GM12891 (cell line): ENCODE data around the gene ABAT.

Source experiments
- PAX5 ChIP-seq: IDR thresholded peaks from 2 replicates; pipeline ENCODE4 v1.6.1; 2011; ENCODE audit warnings: low read length, moderate library complexity, mild to moderate bottlenecking; ENCODE audit not compliant: insufficient read depth, severe bottlenecking
- POLR2A ChIP-seq: IDR thresholded peaks from 2 replicates; pipeline ENCODE4 v1.6.1; 2011; ENCODE audit warnings: low read depth, low read length, control low read depth
- POLR2AphosphoS5 ChIP-seq: IDR thresholded peaks from 2 replicates; pipeline ENCODE4 v1.6.1; 2011; ENCODE audit warnings: low read depth, low read length, control low read depth
- POU2F2 ChIP-seq: IDR thresholded peaks from 2 replicates; pipeline ENCODE4 v1.6.1; 2011; ENCODE audit warnings: low read depth, mild to moderate bottlenecking, control low read depth, low read length, moderate library complexity
- SPI1 ChIP-seq: IDR thresholded peaks from 2 replicates; pipeline ENCODE4 v1.6.1; 2011; ENCODE audit warnings: low read depth, low read length, control low read depth
- TAF1 ChIP-seq: IDR thresholded peaks from 2 replicates; pipeline ENCODE4 v1.6.1; 2011; ENCODE audit warnings: low read depth, low read length, control low read depth

DNA sequence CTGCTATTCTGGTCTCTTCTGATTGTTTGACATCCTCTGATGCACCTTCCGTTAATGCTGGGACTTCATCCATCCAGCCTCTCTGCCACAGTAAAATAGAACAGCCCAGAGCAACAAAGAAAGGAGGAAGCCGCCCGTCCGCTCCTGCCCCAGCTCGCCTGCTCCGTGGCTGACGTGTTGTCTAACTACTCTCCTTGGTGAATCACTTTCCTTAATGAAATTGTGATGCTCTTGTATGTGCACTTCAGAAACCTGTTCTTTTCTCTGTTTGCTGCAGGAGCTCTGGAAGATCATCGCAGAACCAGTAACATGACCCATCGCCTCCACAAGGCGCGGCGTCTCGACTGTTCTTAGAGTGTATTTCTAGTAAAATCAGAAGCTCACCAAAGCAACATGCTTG is 28.6 kb upstream of the ABAT start:
- TF ChIP-seq POLR2A (no peak), SPI1 (no peak), TAF1 (no peak), POU2F2 (no peak), POLR2AphosphoS5 (no peak), PAX5 (no peak)
